Activated CD4-positive, alpha-beta T cell treated with anti-CD3 and anti-CD28 coated beads, Interleukin-2, amount 10 ng/mL, durations not matched to agents 24 days and 14 days (primary cell): ENCODE results near the gene CELSR1. TPM values are rescaled to one million over a fixed set of nuclear protein-coding genes. Genes with fewer than 3 reads are reported as not detected.
A peak's percentile ranks its signal among the peaks of the same experiment; 100 is the strongest.

ENCODE experiments used
- DNase-seq: peaks from one replicate; pipeline ENCODE4 v3.0.0; 2022
- H3K27ac Mint-ChIP-seq: one replicate; pipeline ENCODE4 v1.8.0; 2022; ENCODE audit warnings: mild to moderate bottlenecking, mixed read lengths
- H3K27me3 Mint-ChIP-seq: one replicate; pipeline ENCODE4 v1.8.0; 2022; ENCODE audit warnings: mixed read lengths
- H3K36me3 Mint-ChIP-seq: one replicate; pipeline ENCODE4 v1.8.0; 2022; ENCODE audit warnings: low read depth, mild to moderate bottlenecking, mixed read lengths
- H3K4me1 Mint-ChIP-seq: one replicate; pipeline ENCODE4 v1.8.0; 2021; ENCODE audit warnings: mixed read lengths
- H3K4me3 Mint-ChIP-seq: one replicate; pipeline ENCODE4 v1.8.0; 2022; ENCODE audit warnings: mild to moderate bottlenecking, moderate library complexity, mixed read lengths
- H3K9me3 Mint-ChIP-seq: one replicate; pipeline ENCODE4 v1.8.0; 2021; ENCODE audit warnings: mixed read lengths
- intact Hi-C: fragments of 100-400 bp; cut with micrococcal nuclease; formaldehyde crosslinking; loops from one replicate; pipeline ENCODE4 v1.15.1; 2023
- total RNA-seq: library from RNA; stranded (reverse); gene quantifications from 2 replicates; pipeline ENCODE4 v1.2.3, GENCODE V29; 2022

The CELSR1 gene
- total RNA-seq, 1 donor from 2014 or later, result 0.37 TPM

GRCh38 chr22:46437671-46438440 is 99.6 kb downstream of the CELSR1 start:
- no peaks in the 10 kb centered on the region for H3K36me3 Mint-ChIP-seq
- no peak overlapping the region for H3K27ac Mint-ChIP-seq
- H3K4me1 Mint-ChIP-seq, result no peaks in the 10 kb centered on the region
- no peaks in the 10 kb centered on the region for H3K9me3 Mint-ChIP-seq
- H3K27me3 Mint-ChIP-seq, result peaks cover 2% of the 10 kb centered on the region
- no peak overlapping the region for H3K4me3 Mint-ChIP-seq
- DNase-seq, result no peak
- intact Hi-C loops, result no loop called here

GRCh38 chr22:46436595-46437175 is 100.7 kb downstream of the CELSR1 start:
- Mint-ChIP-seq H3K4me1 (peaks cover 11% of the 10 kb centered on the region), H3K4me3 (no peak overlapping the region), H3K27ac (no peak overlapping the region), H3K9me3 (no peaks in the 10 kb centered on the region), H3K27me3 (peaks cover 2% of the 10 kb centered on the region), H3K36me3 (no peaks in the 10 kb centered on the region)
- intact Hi-C loops, result no loop called here
- DNase-seq, result no peak

GRCh38 chr22:46433318-46433717 is 104.1 kb downstream of the CELSR1 start:
- Mint-ChIP-seq H3K27me3 (no peaks in the 10 kb centered on the region), H3K9me3 (no peaks in the 10 kb centered on the region), H3K4me3 (no peak overlapping the region), H3K36me3 (no peaks in the 10 kb centered on the region), H3K4me1 (peaks cover 11% of the 10 kb centered on the region), H3K27ac (no peak overlapping the region)
- intact Hi-C loops, result no loop called here
- no peak for DNase-seq

- no peaks in the 10 kb centered on the region for H3K9me3 Mint-ChIP-seq
- H3K36me3 Mint-ChIP-seq, result no peaks in the 10 kb centered on the region
- H3K4me3 Mint-ChIP-seq, result peak overlapping the region; percentile 81
- intact Hi-C loops, result no loop called here
- peak overlapping the region; percentile 94 for H3K27ac Mint-ChIP-seq
- H3K27me3 Mint-ChIP-seq, result no peaks in the 10 kb centered on the region
- H3K4me1 Mint-ChIP-seq, result peaks cover 11% of the 10 kb centered on the region
- peak; percentile 86 for DNase-seq
Observed at GRCh38 chr22:46432164-46433068, 105.0 kb downstream of the CELSR1 start.

- peaks cover 11% of the 10 kb centered on the region for H3K4me1 Mint-ChIP-seq
- DNase-seq, result no peak
- H3K36me3 Mint-ChIP-seq, result no peaks in the 10 kb centered on the region
- H3K27ac Mint-ChIP-seq, result peak overlapping the region; percentile 94
- H3K9me3 Mint-ChIP-seq, result no peaks in the 10 kb centered on the region
- intact Hi-C loops, result no loop called here
- peak overlapping the region; percentile 81 for H3K4me3 Mint-ChIP-seq
- H3K27me3 Mint-ChIP-seq, result no peaks in the 10 kb centered on the region
Observed at GRCh38 chr22:46430961-46431838, 106.2 kb downstream of the CELSR1 start.

GRCh38 chr22:46429325-46429853 is 108.0 kb downstream of the CELSR1 start:
- Mint-ChIP-seq H3K9me3 (no peaks in the 10 kb centered on the region), H3K4me3 (no peak overlapping the region), H3K27ac (no peak overlapping the region), H3K27me3 (no peaks in the 10 kb centered on the region), H3K4me1 (peaks cover 11% of the 10 kb centered on the region), H3K36me3 (no peaks in the 10 kb centered on the region)
- DNase-seq, result no peak
- intact Hi-C loops, result no loop called here

GRCh38 chr22:46428602-46429324 is 108.7 kb downstream of the CELSR1 start:
- intact Hi-C loops, result no loop called here
- Mint-ChIP-seq H3K9me3 (no peaks in the 10 kb centered on the region), H3K36me3 (no peaks in the 10 kb centered on the region), H3K4me1 (peaks cover 11% of the 10 kb centered on the region), H3K27ac (no peak overlapping the region), H3K4me3 (no peak overlapping the region), H3K27me3 (no peaks in the 10 kb centered on the region)
- DNase-seq, result no peak

- DNase-seq, result no peak
- peaks cover 11% of the 10 kb centered on the region for H3K4me1 Mint-ChIP-seq
- intact Hi-C loops, result no loop called here
- H3K9me3 Mint-ChIP-seq, result no peaks in the 10 kb centered on the region
- H3K27ac Mint-ChIP-seq, result no peak overlapping the region
- H3K27me3 Mint-ChIP-seq, result no peaks in the 10 kb centered on the region
- no peak overlapping the region for H3K4me3 Mint-ChIP-seq
- H3K36me3 Mint-ChIP-seq, result no peaks in the 10 kb centered on the region
Observed at GRCh38 chr22:46428171-46428570, 109.2 kb downstream of the CELSR1 start.

- H3K27ac Mint-ChIP-seq, result no peak overlapping the region
Observed at GRCh38 chr22:46425016-46425415, 112.4 kb downstream of the CELSR1 start.

GRCh38 chr22:46424496-46424895 is 112.9 kb downstream of the CELSR1 start:
- DNase-seq, result no peak
- no peak overlapping the region for H3K27ac Mint-ChIP-seq
- no peak overlapping the region for H3K4me3 Mint-ChIP-seq
- H3K4me1 Mint-ChIP-seq, result no peaks in the 10 kb centered on the region
- H3K9me3 Mint-ChIP-seq, result no peaks in the 10 kb centered on the region
- no peaks in the 10 kb centered on the region for H3K27me3 Mint-ChIP-seq
- H3K36me3 Mint-ChIP-seq, result no peaks in the 10 kb centered on the region
- intact Hi-C loops, result no loop called here

More at GRCh38 chr22:46425016-46425415, 112.4 kb downstream of the CELSR1 start:
- Mint-ChIP-seq H3K4me1 (no peaks in the 10 kb centered on the region), H3K27me3 (no peaks in the 10 kb centered on the region), H3K9me3 (no peaks in the 10 kb centered on the region), H3K36me3 (no peaks in the 10 kb centered on the region), H3K4me3 (no peak overlapping the region)
- no peak for DNase-seq
- intact Hi-C loops, result no loop called here

- intact Hi-C loops, result no loop called here
- no peaks in the 10 kb centered on the region for H3K27me3 Mint-ChIP-seq
- no peak overlapping the region for H3K4me3 Mint-ChIP-seq
- H3K9me3 Mint-ChIP-seq, result no peaks in the 10 kb centered on the region
- no peaks in the 10 kb centered on the region for H3K4me1 Mint-ChIP-seq
- no peak overlapping the region for H3K27ac Mint-ChIP-seq
- DNase-seq, result no peak
- H3K36me3 Mint-ChIP-seq, result no peaks in the 10 kb centered on the region
Observed at GRCh38 chr22:46422896-46423295, 114.5 kb downstream of the CELSR1 start.

- intact Hi-C loops, result no loop called here
- H3K27me3 Mint-ChIP-seq, result no peaks in the 10 kb centered on the region
- DNase-seq, result no peak
- no peaks in the 10 kb centered on the region for H3K36me3 Mint-ChIP-seq
- no peak overlapping the region for H3K4me3 Mint-ChIP-seq
- no peaks in the 10 kb centered on the region for H3K9me3 Mint-ChIP-seq
- no peaks in the 10 kb centered on the region for H3K4me1 Mint-ChIP-seq
- no peak overlapping the region for H3K27ac Mint-ChIP-seq
Observed at GRCh38 chr22:46421267-46421666, 116.2 kb downstream of the CELSR1 start.
